Endodermal cell (in vitro differentiated cells): ENCODE data around the gene OR8A1. TPM values are rescaled to one million over a fixed set of nuclear protein-coding genes. Genes with fewer than 3 reads are reported as not detected.

Experiments
- DNase-seq: peaks from one replicate; pipeline ENCODE4 v3.0.0-alpha.2; 2017
- H3K27ac ChIP-seq: 2 replicates; pipeline ENCODE4 v1.5.1; 2013; ENCODE audit warnings: mild to moderate bottlenecking, low read depth, low read length, moderate library complexity
- H3K27me3 ChIP-seq: 2 replicates; pipeline ENCODE4 v1.6.1; 2013; ENCODE audit warnings: mild to moderate bottlenecking, low read length, moderate library complexity; ENCODE audit not compliant: insufficient read depth, control insufficient read depth, poor library complexity, severe bottlenecking
- H3K36me3 ChIP-seq: 2 replicates; pipeline ENCODE4 v1.7.0; 2013; ENCODE audit warnings: mild to moderate bottlenecking, low read length, moderate library complexity; ENCODE audit not compliant: control insufficient read depth, insufficient read depth
- H3K4me1 ChIP-seq: one replicate; pipeline ENCODE4 v1.7.0; 2013; ENCODE audit warnings: low read length; ENCODE audit not compliant: control insufficient read depth, insufficient read depth
- H3K4me3 ChIP-seq: 2 replicates; pipeline ENCODE4 v1.5.1; 2013; ENCODE audit warnings: mild to moderate bottlenecking, low read length, moderate library complexity
- H3K9ac ChIP-seq: 2 replicates; pipeline ENCODE4 v1.6.1; 2013; ENCODE audit warnings: mild to moderate bottlenecking, low read length, moderate library complexity; ENCODE audit not compliant: poor library complexity, severe bottlenecking; ENCODE audit errors: extremely low read depth
- H3K9me3 ChIP-seq: 2 replicates; pipeline ENCODE4 v1.6.1; 2013; ENCODE audit warnings: mild to moderate bottlenecking, low read length, moderate library complexity; ENCODE audit not compliant: control insufficient read depth
- H3K27ac Mint-ChIP-seq: 2 replicates; pipeline ENCODE4 v1.8.0; 2020; ENCODE audit warnings: mixed read lengths
- H3K27me3 Mint-ChIP-seq: 2 replicates; pipeline ENCODE4 v1.8.0; 2021; ENCODE audit warnings: mild to moderate bottlenecking, mixed read lengths; ENCODE audit not compliant: insufficient read depth
- H3K36me3 Mint-ChIP-seq: 2 replicates; pipeline ENCODE4 v1.8.0; 2020; ENCODE audit warnings: low read depth, mixed read lengths
- H3K4me1 Mint-ChIP-seq: 2 replicates; pipeline ENCODE4 v1.8.0; 2020; ENCODE audit warnings: mixed read lengths
- H3K4me3 Mint-ChIP-seq: 2 replicates; pipeline ENCODE4 v1.8.0; 2020; ENCODE audit warnings: mild to moderate bottlenecking, moderate library complexity, mixed read lengths
- H3K9me3 Mint-ChIP-seq: 2 replicates; pipeline ENCODE4 v1.8.0; 2020; ENCODE audit warnings: mild to moderate bottlenecking, mixed read lengths
- WGBS, 2 experiments: methylation state at CpG; one replicate each; pipeline versions ENCODE4 v1.1.5 to v1.1.7; 2013; ENCODE audit warnings: missing lambda C conversion rate in 2 of 2, mixed read lengths in 1 of 2; ENCODE audit not compliant: insufficient coverage in 1 of 2, insufficient read length in 1 of 2; 5-methylcytosine and 5-hydroxymethylcytosine counted together
- total RNA-seq, 2 donors: library from RNA; stranded (reverse); fragmentation: NEBNext Ultra II Directional in 1 of 2; extraction: Animal tissue kit (Norgen Biotek cat#: 25700) in 1 of 2; gene quantifications; 2 replicates in 1 of 2; 3 replicates in 1 of 2; pipeline ENCODE4 v1.2.1, GENCODE V29; 2021
- TF ChIP-seq, protein P1 (sequence below): fragments of 200-600 bp; sonication (generic); conservative IDR thresholded peaks from 2 replicates; pipeline ENCODE4 v1.5.0; 2021; ENCODE audit warnings: antibody characterized with exemption, mild to moderate bottlenecking

Gene OR8A1
- total RNA-seq, 2 donors from 2014 or later = 0.22 to 0.35 TPM

GRCh38 chr11:124591430-124591829, 21.6 kb downstream of the OR8A1 start:
- Mint-ChIP-seq H3K4me1 (no peaks in the 10 kb centered on the region), H3K27ac (no peak overlapping the region), H3K9me3 (no peaks in the 10 kb centered on the region), H3K36me3 (no peaks in the 10 kb centered on the region), H3K4me3 (no peak overlapping the region), H3K27me3 (no peaks in the 10 kb centered on the region)
- H3K9ac ChIP-seq = no peak overlapping the region
- no peaks in the 10 kb centered on the region for H3K36me3 ChIP-seq
- H3K9me3 ChIP-seq = no peaks in the 10 kb centered on the region
- no peaks in the 10 kb centered on the region for H3K4me1 ChIP-seq
- H3K27me3 ChIP-seq = no peaks in the 10 kb centered on the region
- H3K4me3 ChIP-seq = no peak overlapping the region
- TF ChIP-seq, protein P1, sequence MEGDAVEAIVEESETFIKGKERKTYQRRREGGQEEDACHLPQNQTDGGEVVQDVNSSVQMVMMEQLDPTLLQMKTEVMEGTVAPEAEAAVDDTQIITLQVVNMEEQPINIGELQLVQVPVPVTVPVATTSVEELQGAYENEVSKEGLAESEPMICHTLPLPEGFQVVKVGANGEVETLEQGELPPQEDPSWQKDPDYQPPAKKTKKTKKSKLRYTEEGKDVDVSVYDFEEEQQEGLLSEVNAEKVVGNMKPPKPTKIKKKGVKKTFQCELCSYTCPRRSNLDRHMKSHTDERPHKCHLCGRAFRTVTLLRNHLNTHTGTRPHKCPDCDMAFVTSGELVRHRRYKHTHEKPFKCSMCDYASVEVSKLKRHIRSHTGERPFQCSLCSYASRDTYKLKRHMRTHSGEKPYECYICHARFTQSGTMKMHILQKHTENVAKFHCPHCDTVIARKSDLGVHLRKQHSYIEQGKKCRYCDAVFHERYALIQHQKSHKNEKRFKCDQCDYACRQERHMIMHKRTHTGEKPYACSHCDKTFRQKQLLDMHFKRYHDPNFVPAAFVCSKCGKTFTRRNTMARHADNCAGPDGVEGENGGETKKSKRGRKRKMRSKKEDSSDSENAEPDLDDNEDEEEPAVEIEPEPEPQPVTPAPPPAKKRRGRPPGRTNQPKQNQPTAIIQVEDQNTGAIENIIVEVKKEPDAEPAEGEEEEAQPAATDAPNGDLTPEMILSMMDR = no peak
- WGBS, 2 experiments = 93 to 100% methylated on average over 2 of the region's 2 CpGs
- no peak for DNase-seq
- H3K27ac ChIP-seq = no peak overlapping the region

GRCh38 chr11:124592627-124593026, 22.8 kb downstream of the OR8A1 start:
- H3K4me3 Mint-ChIP-seq = no peak overlapping the region
- H3K36me3 ChIP-seq = no peaks in the 10 kb centered on the region
- no peak overlapping the region for H3K4me3 ChIP-seq
- no peak overlapping the region for H3K27ac Mint-ChIP-seq
- no peak for DNase-seq
- TF ChIP-seq, protein P1 = no peak
- H3K9me3 ChIP-seq = no peaks in the 10 kb centered on the region
- 93 to 100% methylated on average over 1 to 6 of the region's 6 CpGs for WGBS, 2 experiments
- no peaks in the 10 kb centered on the region for H3K36me3 Mint-ChIP-seq
- H3K9ac ChIP-seq = no peak overlapping the region
- H3K9me3 Mint-ChIP-seq = no peaks in the 10 kb centered on the region
- H3K27me3 Mint-ChIP-seq = no peaks in the 10 kb centered on the region
- no peaks in the 10 kb centered on the region for H3K27me3 ChIP-seq
- no peaks in the 10 kb centered on the region for H3K4me1 Mint-ChIP-seq
- H3K4me1 ChIP-seq = no peaks in the 10 kb centered on the region
- no peak overlapping the region for H3K27ac ChIP-seq

DNA sequence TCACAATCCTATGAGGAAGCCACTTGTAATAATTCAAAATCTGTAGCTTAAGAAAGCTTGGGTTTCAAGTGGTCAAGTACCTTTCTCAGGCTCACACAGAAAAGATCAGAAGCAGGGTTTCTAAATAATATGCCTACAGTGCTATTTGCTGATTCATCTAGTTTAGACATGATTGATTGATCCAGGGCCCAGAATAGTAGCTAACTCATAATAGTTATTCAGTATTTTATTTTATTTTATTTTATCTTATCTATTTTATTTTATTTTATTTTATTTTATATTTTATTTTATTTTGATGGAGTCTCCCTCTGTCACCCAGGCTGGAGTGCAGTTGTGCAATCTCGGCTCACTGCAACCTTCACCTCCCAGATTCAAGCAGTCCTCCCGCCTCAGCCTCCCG, 25.5 kb downstream of the OR8A1 start:
- H3K9me3 Mint-ChIP-seq = no peaks in the 10 kb centered on the region
- H3K36me3 Mint-ChIP-seq = no peaks in the 10 kb centered on the region
- no peaks in the 10 kb centered on the region for H3K4me1 Mint-ChIP-seq
- H3K9ac ChIP-seq = no peak overlapping the region
- H3K27ac ChIP-seq = no peak overlapping the region
- no peaks in the 10 kb centered on the region for H3K4me1 ChIP-seq
- TF ChIP-seq, protein P1 = no peak
- WGBS, 2 experiments = 60 to 84% methylated on average over 1 to 3 of the region's 3 CpGs
- H3K36me3 ChIP-seq = no peaks in the 10 kb centered on the region
- no peaks in the 10 kb centered on the region for H3K27me3 ChIP-seq
- H3K27me3 Mint-ChIP-seq = no peaks in the 10 kb centered on the region
- DNase-seq = no peak
- H3K27ac Mint-ChIP-seq = no peak overlapping the region
- no peaks in the 10 kb centered on the region for H3K9me3 ChIP-seq
- no peak overlapping the region for H3K4me3 ChIP-seq
- no peak overlapping the region for H3K4me3 Mint-ChIP-seq
